Osteoblast (primary cell): ENCODE measurements around the gene NPAS3. TPM values are rescaled to one million over a fixed set of nuclear protein-coding genes. Genes with fewer than 3 reads are reported as not detected.

Experiments
- DNase-seq: peaks from one replicate; pipeline ENCODE4 v3.0.0; 2011; ENCODE audit warnings: low spot score, mixed read lengths; ENCODE audit not compliant: insufficient read length; ENCODE audit errors: missing footprints
- H2AFZ ChIP-seq: 2 replicates; pipeline ENCODE4 v1.6.0; 2011; ENCODE audit warnings: mild to moderate bottlenecking, low read length
- H3K27ac ChIP-seq: 2 replicates; pipeline ENCODE4 v1.5.1; 2011; ENCODE audit warnings: mild to moderate bottlenecking, low read depth, low read length, moderate library complexity
- H3K27me3 ChIP-seq: 2 replicates; pipeline ENCODE4 v1.6.0; 2012; ENCODE audit warnings: mild to moderate bottlenecking, control low read depth, inconsistent platforms, low read length, moderate library complexity; ENCODE audit not compliant: insufficient read depth
- H3K36me3 ChIP-seq: 2 replicates; pipeline ENCODE4 v1.5.1; 2011; ENCODE audit warnings: mild to moderate bottlenecking, low read length, control low read depth, moderate library complexity; ENCODE audit not compliant: insufficient read depth
- H3K4me1 ChIP-seq: 2 replicates; pipeline ENCODE4 v1.5.1; 2011; ENCODE audit warnings: mild to moderate bottlenecking, low read length, control low read depth, moderate library complexity; ENCODE audit not compliant: insufficient read depth
- H3K4me2 ChIP-seq: 2 replicates; pipeline ENCODE4 v1.6.0; 2011; ENCODE audit warnings: mild to moderate bottlenecking, low read length; ENCODE audit not compliant: insufficient read depth
- H3K4me3 ChIP-seq: fragments of 200-600 bp; sonication (generic); 3 replicates; pipeline ENCODE4 v1.5.1; 2012; ENCODE audit warnings: mild to moderate bottlenecking, low read length, inconsistent platforms; ENCODE audit not compliant: insufficient read depth
- H3K79me2 ChIP-seq: 2 replicates; pipeline ENCODE4 v1.6.0; 2012; ENCODE audit warnings: mild to moderate bottlenecking, low read length, control low read depth, inconsistent platforms; ENCODE audit not compliant: insufficient read depth
- H3K9me3 ChIP-seq: 2 replicates; pipeline ENCODE4 v1.5.1; 2011; ENCODE audit warnings: low read depth, low read length, control low read depth
- H4K20me1 ChIP-seq: 2 replicates; pipeline ENCODE4 v1.6.0; 2012; ENCODE audit warnings: mild to moderate bottlenecking, low read length, control low read depth; ENCODE audit not compliant: insufficient read depth
- CTCF ChIP-seq: IDR thresholded peaks from 2 replicates; pipeline ENCODE4 v1.5.1; 2011; ENCODE audit warnings: mild to moderate bottlenecking, low read depth, low read length, moderate library complexity; ENCODE audit errors: extremely low read depth
- total RNA-seq: library from RNA; depleted of rRNA; stranded (reverse); fragments of >200 nt; gene quantifications from 2 replicates; pipeline ENCODE4 v1.2.3, GENCODE V29; 2012

The NPAS3 gene
- total RNA-seq, 1 donor = 0.72 TPM

GRCh38 chr14:33802737-33803136, 864.1 kb downstream of the NPAS3 start:
- peaks cover 11% of the 10 kb centered on the region for H3K27me3 ChIP-seq
- no peak overlapping the region for H3K27ac ChIP-seq
- H3K79me2 ChIP-seq = no peaks in the 10 kb centered on the region
- no peak for TF ChIP-seq CTCF
- no peaks in the 10 kb centered on the region for H3K9me3 ChIP-seq
- H3K4me1 ChIP-seq = no peaks in the 10 kb centered on the region
- no peak overlapping the region for H2AFZ ChIP-seq
- no peak overlapping the region for H3K4me3 ChIP-seq
- no peak overlapping the region for H3K4me2 ChIP-seq
- no peak for DNase-seq
- no peaks in the 10 kb centered on the region for H3K36me3 ChIP-seq
- no peaks in the 10 kb centered on the region for H4K20me1 ChIP-seq

GRCh38 chr14:33805593-33805992, 866.9 kb downstream of the NPAS3 start:
- Histone ChIP-seq H3K4me2 (no peak overlapping the region), H3K27me3 (peaks cover 11% of the 10 kb centered on the region), H3K4me1 (no peaks in the 10 kb centered on the region), H3K79me2 (no peaks in the 10 kb centered on the region), H4K20me1 (no peaks in the 10 kb centered on the region), H2AFZ (no peak overlapping the region), H3K4me3 (no peak overlapping the region), H3K27ac (no peak overlapping the region), H3K9me3 (no peaks in the 10 kb centered on the region), H3K36me3 (no peaks in the 10 kb centered on the region)
- no peak for DNase-seq
- TF ChIP-seq CTCF = no peak

- H3K4me1 ChIP-seq = no peaks in the 10 kb centered on the region
- no peaks in the 10 kb centered on the region for H3K9me3 ChIP-seq
- peaks cover 9% of the 10 kb centered on the region for H3K27me3 ChIP-seq
- no peak overlapping the region for H3K4me3 ChIP-seq
- DNase-seq = no peak
- H3K36me3 ChIP-seq = no peaks in the 10 kb centered on the region
- H3K4me2 ChIP-seq = no peak overlapping the region
- no peaks in the 10 kb centered on the region for H3K79me2 ChIP-seq
- no peak for TF ChIP-seq CTCF
- H2AFZ ChIP-seq = no peak overlapping the region
- no peak overlapping the region for H3K27ac ChIP-seq
- no peaks in the 10 kb centered on the region for H4K20me1 ChIP-seq
These were observed 868.2 kb downstream of the NPAS3 start for GRCh38 chr14:33806905-33807304.

- Histone ChIP-seq H3K9me3 (no peaks in the 10 kb centered on the region), H3K4me1 (no peaks in the 10 kb centered on the region), H2AFZ (no peak overlapping the region), H3K4me3 (no peak overlapping the region), H3K79me2 (no peaks in the 10 kb centered on the region), H3K27me3 (no peaks in the 10 kb centered on the region), H3K27ac (no peak overlapping the region), H3K36me3 (no peaks in the 10 kb centered on the region), H3K4me2 (no peak overlapping the region), H4K20me1 (no peaks in the 10 kb centered on the region)
- no peak for DNase-seq
- TF ChIP-seq CTCF = no peak
These were observed 869.5 kb downstream of the NPAS3 start for GRCh38 chr14:33808187-33808586.
